HCT116 (cell line): ENCODE results near the gene EFCAB12.

Source experiments
- POLR2A ChIP-seq: IDR thresholded peaks from 2 replicates; pipeline ENCODE4 v1.7.0; 2011; ENCODE audit warnings: borderline replicate concordance; ENCODE audit not compliant: insufficient read depth, insufficient read length; ENCODE audit errors: extremely low read depth
- TF ChIP-seq, protein P1 (sequence below), 3 experiments: fragments of 200-600 bp in 1 of 3; sonication (generic) in 1 of 3; IDR thresholded peaks in 2 of 3; conservative IDR thresholded peaks in 1 of 3; 2 replicates each; pipeline ENCODE4 v1.5.1; 2012 to 2017; ENCODE audit warnings: low read depth in 2 of 3, low read length in 2 of 3, antibody characterized with exemption in 1 of 3, borderline replicate concordance in 1 of 3, control low read depth in 1 of 3, mild to moderate bottlenecking in 1 of 3, mixed read lengths in 1 of 3, mixed run types in 1 of 3, moderate library complexity in 1 of 3; ENCODE audit not compliant: insufficient read depth in 1 of 3

DNA sequence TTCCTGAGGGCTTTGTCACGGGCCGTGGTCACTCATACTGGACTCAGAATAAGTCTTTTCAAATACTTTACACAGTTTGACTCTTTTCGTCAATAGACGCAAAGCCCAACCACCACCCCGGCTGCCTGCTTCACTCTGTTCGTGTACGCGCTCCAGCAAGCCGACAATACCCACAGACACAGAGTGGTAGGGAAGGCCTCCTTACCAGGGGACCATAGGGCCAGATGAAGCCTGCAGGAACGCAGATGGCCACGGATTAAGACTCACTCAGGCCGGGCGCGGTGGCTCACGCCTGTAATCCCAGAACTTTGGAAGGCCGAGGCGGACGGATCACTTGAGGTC, 29.7 kb downstream of the EFCAB12 start:
- no peak for TF ChIP-seq POLR2A
- TF ChIP-seq, protein P1, sequence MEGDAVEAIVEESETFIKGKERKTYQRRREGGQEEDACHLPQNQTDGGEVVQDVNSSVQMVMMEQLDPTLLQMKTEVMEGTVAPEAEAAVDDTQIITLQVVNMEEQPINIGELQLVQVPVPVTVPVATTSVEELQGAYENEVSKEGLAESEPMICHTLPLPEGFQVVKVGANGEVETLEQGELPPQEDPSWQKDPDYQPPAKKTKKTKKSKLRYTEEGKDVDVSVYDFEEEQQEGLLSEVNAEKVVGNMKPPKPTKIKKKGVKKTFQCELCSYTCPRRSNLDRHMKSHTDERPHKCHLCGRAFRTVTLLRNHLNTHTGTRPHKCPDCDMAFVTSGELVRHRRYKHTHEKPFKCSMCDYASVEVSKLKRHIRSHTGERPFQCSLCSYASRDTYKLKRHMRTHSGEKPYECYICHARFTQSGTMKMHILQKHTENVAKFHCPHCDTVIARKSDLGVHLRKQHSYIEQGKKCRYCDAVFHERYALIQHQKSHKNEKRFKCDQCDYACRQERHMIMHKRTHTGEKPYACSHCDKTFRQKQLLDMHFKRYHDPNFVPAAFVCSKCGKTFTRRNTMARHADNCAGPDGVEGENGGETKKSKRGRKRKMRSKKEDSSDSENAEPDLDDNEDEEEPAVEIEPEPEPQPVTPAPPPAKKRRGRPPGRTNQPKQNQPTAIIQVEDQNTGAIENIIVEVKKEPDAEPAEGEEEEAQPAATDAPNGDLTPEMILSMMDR (IDR thresholded peaks at IDR 0.05 in 2 of 3, conservative IDR thresholded peaks at IDR 0.05 in 1 of 3; ENCODE audit: borderline replicate concordance in 1 of 3, insufficient read depth in 1 of 3, low read depth in 2 of 3, low read length in 2 of 3), result no peak
